NCI-H82 (cell line): ENCODE data around the gene GSG1L.

Experiments used
- DNase-seq: peaks from one replicate; lab custom pipeline; 2025; lab: John Stamatoyannopoulos, UW

GSG1L gene

GRCh38 chr16:27773344-27773743, 290.2 kb downstream of the GSG1L start:
- DNase-seq, result no peak

DNA sequence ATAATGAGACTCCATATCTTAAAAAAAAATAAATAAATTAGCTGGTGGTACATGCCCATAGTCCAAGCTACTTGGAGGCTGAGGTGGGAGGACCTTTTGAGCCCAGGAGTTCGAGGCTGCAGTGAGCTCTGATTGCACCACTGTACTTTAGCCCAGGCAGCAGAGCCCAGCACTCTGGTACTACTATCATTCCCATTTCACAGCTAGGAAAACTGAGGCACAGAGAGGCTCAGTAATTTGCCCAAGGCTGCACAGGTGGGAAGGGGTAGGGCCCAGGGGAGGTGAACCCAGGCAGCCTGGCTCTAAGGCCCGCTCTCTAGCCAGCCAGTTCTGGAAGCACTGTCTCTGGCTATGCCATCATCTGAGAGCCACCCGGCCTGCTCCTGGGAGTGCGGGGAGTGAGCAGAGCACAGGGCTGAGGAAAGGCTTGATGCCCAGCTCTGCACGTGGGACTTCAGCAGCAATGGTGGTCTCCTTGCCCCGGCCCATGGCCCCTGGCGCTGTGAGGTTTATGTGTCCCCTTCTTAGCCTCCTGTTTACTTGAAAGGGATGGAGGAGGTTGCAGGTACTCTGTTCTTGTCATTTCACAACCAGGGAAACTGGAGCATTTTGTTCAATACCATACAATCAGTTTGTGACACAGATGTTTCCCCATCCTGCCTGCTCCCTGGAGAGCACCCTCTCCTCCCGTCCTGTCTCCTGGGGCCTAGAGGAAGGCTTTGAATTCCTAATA, 291.3 kb downstream of the GSG1L start:
- no peak for DNase-seq

- DNase-seq, result no peak
Measured at GRCh38 chr16:27771201-27771910, 292.2 kb downstream of the GSG1L start.

GRCh38 chr16:27770271-27771196, 293.0 kb downstream of the GSG1L start:
- no peak for DNase-seq

GRCh38 chr16:27769561-27770255, 293.8 kb downstream of the GSG1L start:
- DNase-seq, result no peak

DNA sequence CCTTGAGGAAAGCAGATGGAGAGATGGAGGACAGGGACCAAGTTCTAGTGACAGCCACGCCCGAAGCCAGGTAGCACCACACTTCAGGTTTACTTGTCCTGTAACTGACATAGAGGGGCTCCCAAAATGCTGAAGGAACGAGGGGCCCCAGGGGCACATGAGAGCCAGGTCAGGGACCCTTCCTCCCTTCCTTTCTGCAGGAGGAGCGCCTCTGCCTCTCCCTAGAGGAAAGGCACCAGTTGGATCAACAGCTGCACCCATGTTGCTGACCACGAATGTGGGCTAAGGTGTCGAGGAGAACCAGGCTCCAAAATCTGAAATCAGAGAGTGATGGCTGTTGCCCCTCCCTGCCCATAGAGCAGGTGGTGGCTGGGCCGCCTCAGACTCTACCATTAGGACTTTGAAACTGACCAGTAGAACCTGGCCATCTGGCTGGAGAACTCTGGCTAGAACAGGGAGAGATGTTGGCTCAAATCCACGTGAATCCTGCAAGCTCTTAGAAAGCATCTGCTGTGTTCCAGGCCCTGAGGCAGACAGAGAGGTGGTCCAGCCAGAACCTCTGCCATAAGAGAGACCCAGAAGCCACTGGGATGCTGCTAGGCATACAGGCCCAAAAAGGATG, 294.8 kb downstream of the GSG1L start:
- DNase-seq, result no peak

DNA sequence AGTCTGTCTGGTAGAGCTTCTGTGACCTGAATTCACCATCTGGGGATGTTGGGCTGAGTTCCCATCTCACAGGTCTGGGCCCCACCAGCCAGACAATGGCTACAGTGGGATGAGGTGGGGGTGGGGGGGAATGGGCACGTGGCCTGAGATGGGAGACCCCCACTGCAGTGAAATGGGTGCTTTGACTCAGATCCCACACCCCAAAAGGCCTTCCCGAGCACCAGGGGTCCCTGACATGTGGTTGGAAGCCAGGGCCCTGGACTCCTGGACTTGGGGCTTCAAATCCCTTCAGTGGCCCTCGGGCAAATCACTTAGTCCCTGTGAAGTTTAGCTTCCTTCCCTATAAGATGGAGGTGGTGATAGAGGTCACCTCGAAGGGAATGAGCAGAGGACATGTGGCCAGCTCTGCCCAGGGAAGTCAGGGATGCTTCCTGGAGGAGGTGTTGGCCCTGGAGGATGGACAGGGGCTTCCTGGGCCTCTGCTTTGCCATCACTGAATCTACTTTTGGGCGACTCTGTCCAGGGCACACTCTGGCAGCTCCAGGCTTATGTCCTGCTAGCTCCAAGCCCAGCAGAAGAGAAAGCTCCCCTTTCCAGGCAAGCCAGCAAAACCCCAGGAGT, 295.4 kb downstream of the GSG1L start:
- DNase-seq, result no peak

DNA sequence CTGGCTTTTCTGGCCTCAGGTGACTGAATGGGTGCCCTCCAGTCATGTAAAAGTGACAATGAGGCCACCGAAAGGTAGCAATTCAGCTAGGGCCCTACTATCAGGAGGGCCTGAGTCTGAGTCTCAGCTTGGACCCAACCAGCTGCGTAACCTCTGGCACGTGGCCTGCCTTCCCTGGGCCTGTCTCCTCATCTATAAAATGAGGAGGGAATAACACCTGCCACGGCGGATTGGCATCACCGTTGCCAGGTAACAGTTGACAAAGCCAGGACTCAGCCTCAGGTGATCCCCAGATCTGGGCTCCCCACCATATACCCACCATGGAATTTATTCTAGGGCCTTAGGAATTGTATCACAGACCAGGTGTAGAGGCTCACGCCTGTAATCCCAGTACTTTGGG, 296.4 kb downstream of the GSG1L start:
- no peak for DNase-seq

DNA sequence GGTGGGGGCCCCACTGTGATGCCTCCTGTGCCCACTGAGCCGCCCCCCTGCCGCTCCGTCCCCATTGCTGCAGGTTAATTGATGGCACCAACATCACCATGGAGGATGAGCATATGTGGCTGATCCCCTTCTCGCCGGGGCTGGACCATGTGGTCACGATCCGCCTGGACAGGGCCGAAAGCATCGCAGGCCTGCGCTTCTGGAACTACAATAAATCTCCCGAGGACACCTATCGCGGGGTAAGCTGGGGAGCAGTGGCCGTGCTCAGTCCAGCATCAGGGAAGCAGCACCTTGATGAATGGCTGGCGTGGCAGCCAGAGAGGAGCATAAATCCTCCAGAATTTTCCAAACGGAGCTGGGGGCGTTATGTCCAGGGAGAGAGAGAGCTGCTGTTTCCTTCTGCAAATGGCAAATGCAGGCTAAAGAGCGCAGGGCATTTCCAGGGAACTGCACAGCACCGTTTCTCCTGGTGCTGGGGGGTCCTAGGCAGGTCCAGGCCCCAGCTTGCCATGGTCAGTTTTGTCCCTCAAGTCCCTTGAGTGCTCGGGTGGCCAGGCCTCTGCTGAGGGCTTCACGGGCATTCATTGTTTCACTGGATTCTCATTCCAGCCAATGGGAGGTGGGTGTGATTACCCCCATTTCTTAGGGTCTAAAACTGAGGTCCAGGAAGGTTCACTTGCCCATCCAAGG, 297.1 kb downstream of the GSG1L start:
- DNase-seq, result no peak

GRCh38 chr16:27764869-27765675, 298.4 kb downstream of the GSG1L start:
- no peak for DNase-seq

GRCh38 chr16:27764427-27764826, 299.1 kb downstream of the GSG1L start:
- DNase-seq, result no peak

- no peak for DNase-seq
Measured at GRCh38 chr16:27762441-27762840, 301.1 kb downstream of the GSG1L start.

DNA sequence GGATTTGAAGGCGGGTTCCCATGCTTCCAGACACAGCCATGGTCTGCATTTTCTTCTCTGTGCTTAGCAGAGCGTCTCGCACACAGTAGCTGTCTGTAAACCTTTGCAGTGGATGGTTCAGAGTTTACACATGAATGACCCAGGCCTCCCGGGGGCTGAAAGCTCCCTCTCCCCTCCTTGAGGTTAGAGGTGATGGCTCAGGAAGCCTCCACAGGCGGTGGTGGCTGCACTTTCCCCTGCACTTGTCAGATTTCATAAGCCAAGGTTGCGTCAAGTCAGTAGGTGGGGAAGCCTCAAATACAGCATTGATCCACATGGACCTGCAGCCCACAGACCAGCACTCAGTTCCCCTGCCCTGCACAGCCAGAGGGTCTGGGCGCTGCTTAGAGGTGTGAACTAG, 301.7 kb downstream of the GSG1L start:
- no peak for DNase-seq

DNA sequence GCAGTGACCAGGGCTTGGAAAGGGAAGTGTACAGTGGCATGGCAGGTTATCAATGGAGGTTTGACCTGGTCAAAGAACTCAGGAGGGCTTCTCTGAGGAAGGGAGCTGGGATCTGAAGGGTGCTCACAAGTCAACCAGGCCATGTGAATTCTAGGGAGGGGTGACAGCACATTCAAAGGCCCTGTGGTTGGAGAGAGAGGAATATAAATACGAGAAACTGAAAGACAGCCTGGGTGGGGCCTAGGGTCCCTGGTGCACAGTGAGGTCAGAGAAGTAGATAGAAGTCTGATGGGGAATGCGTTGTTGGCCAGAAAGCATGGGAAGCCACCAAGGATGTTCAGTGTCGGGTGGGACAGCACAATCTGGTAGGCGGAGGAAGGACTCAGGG, 302.7 kb downstream of the GSG1L start:
- no peak for DNase-seq

GRCh38 chr16:27759967-27760788, 303.3 kb downstream of the GSG1L start:
- DNase-seq, result no peak

GRCh38 chr16:27759301-27759871, 304.1 kb downstream of the GSG1L start:
- no peak for DNase-seq

DNA sequence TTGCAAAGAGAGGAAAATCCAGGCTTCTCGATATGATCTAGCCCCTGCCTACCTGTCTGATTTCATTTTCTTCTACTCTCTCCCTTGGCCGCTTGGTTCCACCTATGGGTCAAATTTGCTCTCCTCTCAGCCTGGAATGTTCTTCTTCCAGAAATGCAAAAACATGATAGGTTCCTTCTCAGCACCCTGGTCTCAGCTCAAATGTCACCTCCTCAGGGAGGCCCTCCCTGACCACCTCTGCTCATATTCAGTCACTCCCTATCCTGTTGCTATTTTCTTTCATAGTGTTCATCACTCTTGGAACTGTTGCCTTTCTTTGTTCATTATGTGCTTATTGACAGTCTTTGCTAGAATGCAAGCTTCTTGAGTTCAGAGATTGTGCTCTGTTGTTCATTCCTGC, 305.0 kb downstream of the GSG1L start:
- DNase-seq, result no peak

- DNase-seq, result no peak
Measured at GRCh38 chr16:27756206-27756970, 307.1 kb downstream of the GSG1L start.
